Measurements from ENCODE around the gene FARP2.
"Not testable (repeated sequence)": the region's sequence is repeated elsewhere in the genome, so short reads cannot be mapped to it uniquely, and the experiment has no call there.

The FARP2 gene

DNA sequence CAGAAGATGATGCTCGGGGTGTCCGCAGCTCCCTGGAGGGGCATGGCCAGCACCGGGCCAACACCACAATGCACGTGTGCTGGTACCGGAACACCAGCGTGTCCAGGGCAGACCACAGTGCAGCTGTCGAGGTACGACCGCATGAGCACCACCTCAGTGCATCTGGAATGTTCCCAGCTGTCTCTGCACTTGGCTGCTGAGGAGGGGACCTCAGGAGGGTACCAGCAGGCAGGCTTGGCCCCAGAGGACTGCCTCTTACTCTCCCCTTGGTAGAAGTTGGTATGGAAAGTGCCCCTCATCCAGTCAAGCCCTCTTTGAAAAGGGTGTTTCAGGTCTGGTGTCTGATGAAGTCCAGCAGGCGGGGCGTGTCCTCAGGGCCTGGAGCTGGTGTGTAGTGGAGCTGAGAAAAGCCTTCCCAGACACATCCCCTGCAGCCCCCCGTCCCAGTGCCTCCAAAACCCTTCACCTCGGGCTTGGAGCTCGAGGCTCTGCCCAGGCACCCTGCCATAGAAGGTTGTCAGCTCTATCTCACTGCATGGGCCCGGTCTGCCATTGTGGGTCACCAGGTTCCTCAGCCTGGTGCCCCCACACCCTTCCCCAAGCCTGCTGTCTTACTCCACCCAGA lies 135.6 kb downstream of the FARP2 start:
- no peak for DNase-seq

DNA sequence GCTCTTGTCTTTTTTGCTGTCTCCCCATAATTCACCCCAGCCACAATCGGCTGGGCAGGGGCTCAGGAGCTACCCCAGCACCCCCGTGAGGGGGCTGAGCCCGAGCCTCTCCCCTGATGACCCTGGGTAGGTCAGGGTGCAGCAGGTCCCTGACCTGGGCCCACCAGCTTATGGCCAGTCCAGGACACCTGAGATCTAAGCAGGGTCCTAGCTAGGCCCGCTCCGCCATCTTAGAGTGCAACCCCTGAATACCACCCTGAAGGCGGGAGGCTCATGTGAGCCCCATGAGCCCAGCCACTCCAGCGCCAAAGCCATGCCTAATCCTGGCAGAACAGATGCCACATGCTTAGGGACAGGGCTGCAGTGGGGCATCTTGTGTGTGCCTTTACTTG lies 136.1 kb downstream of the FARP2 start:
- DNase-seq = no peak

DNA sequence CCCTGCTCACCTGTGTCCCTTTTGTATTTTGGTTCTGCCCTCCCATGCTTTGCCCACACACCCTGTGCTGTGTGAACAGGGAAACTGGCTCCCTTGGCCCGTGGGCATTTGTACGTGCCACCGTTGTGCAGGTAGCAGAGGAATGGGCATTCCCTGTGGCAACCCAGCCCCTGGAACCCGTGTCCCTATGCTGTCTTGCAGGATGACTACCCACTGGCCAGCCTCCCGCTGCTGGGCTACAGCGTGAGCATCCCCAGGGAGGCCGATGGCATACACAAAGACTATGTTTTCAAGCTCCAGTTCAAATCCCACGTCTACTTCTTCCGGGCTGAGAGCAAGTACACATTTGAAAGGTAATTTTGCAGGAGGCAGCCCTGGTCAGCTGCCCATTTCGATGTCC lies 137.0 kb downstream of the FARP2 start:
- DNase-seq = no peak

DNA sequence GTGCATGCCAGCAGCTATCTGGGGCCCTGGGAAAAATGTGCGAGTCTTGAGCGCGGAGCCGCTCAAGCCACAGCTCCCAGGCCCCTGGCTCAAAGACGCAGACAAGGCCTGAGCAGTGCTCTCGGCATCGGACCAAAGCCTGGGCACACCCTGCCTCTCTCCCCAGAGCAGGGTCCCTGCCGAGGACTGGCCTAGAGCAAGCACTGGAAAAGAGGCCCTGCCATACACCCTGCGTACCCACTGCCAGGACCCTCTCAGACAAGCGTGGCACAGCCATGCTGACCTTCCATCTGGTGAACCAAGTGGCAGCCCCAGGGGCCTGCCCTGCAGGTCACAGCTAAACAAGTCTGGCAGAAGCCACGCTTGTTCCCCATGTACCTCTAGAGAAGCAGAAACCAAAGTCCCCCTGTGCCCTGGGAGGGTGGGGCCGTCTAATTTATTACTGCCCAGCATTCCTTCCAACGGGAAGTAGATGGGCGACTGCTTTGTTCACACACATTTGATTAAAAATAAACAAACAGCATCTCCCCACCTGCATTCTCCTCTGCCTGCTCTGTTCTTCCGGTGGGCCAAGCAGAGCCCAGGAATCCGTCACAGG lies 138.3 kb downstream of the FARP2 start:
- DNase-seq = no peak

DNA sequence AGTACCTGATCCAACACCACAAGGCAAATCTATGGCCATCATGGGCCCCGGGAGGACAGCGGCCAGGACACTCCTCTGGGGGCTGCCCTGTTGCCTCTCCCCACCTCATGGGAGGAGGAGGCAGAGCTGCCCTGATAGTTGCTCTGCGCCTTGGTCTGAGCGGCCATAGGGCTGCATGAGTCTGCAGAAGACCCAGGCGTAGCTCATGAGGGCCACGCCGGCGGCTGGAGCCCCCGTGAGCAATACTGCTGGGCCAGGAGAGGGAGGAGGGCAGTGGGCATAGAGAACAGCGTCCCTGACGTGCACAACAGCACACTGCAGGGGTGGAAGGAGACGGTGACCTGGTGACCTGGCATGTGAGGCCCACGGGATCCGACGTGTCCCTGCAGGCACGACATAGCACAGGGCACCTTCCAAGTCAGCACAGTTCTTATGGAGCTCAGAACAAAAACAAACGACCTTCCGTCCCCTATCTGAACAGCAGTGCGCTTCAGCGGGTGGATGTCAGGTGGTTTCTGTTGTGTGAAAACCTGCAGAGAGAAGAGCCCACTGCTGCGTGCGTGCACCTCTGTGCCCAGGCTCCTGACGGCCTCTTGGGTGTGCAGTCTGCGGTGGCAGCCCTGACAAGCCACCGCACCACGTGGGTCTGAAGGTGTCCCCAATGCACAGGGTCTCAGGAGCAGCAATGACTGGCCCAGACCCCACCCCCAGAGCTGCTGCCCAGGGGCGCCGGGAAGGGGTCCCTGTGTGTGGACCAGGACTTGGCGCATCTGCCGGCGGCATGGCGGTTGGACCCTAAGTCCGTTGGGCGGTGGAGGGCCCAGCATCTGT lies 139.3 kb downstream of the FARP2 start:
- DNase-seq = no peak

DNA sequence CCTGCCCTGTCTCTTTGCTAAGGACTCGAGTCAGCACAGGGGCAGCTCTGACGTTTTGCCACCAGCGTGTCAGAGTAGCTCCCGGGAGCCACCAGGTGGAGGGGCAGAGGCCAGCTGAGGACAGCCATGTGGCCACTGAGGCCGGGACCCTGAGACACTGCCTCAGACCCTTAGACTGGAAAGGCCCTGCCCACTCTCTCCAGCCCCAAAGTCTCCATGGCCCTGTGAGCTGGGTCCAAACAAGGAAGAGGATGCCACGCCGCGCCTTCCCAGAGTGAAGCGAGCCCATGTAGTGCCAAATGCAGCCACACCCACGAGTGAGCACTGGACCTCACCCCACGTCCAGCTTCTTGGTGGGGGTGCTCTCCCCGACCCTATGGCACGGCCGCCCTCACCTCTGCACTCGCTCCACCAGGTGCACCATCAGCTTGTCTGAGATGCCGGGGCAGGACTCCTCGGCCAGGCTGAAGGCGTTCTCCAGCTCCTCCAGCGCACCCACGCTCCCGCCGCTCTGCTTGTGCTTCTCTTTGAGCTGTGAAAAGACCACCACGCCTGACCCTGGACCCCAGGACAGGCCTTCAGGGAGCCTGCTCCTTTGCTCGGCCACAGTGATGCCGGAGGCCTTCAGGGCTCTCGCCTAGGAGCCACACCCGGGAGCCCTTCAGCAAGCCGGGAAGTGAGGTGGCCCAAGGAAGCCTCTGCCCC lies 140.1 kb downstream of the FARP2 start:
- no peak for DNase-seq

DNA sequence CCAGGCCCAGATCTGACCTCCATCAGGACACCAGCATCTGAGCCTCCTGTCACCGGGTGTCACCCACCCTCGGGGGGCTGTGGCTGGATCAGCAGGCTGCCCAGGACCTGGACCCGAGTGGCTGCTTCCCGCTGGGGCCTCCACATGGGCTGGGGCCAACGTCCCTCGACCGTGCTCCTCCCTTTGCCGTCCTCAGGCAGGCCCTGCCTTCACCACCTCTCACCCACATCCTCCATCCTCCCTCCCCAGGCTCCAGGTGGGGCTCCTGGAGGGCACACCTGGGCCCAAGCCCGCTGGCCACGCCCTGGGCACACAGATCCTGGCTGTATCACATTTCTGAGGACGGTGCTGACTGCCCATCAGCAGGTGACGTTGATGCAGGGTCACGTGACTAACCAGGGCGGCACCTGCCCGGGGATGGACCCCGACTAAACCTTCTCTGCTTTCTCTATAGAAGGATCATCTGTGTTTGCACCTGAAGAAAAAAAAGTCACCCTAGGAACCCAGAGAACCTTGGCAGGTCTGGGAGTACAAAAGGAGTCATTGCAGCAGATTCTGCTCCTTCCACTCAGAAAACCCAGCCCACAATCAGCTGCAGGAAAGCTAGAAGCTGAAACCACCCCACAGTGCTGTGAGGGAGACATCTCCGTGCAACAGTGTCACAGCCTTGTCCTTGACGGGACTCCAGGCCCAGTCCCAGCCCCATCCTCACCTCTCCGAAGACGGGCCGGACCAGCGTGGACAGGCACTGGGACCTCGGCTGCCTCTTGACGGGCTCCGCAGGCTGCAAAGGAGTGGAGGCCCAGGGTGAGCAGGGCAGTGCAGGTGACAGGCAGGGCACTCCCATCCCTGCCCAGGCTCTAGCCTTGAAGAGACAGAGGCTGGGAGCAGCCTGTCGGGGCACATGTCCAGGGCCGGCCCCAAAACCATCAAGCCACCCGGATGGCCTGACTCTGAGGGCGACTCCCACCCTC lies 141.1 kb downstream of the FARP2 start:
- no peak for DNase-seq

DNA sequence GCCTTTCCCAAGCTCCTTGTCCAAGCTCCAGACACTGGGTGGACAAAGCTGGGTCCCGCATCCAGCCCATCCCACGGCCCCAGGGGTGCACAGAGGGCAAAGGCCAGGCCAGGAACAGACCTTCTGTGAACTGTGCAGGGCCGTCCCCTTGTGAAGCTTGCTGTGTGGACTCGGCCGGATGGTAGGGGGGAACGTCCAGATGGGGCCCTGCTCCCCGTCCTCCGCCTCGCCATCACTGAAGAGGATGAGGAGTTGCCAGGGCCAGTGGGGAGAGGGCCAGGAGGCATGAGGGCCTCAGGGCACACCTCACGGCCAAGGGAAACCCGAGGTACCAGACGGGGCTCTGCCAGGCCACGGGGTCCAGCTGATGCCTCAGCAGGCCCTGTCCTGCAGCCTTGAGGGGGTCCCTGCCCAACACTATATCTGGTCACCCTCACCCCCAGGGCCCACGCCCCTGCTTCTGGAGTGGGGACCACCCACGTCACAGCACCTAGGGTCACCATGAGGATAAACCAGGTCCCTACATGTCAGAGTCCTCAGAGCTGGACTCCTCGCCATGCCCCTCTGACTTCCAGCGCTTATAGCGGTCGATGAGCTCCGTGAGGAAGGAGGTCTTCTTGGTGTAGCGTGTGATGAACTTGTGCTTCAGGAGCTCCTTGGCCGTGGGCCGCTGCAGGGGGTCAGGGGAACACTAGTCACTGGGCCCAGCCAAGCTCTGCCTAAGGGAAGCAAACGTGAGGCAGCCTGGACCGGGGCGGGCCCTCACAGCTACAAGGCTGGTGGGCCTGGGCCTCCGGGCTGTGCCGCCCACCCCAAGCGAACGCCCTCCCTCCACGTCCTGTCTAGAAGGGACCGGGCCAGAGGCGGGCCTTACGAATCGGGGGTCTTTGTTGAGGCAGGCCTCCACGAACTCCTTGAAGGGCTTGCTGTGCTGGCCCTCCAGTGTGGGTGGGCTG lies 142.3 kb downstream of the FARP2 start:
- DNase-seq = no peak

DNA sequence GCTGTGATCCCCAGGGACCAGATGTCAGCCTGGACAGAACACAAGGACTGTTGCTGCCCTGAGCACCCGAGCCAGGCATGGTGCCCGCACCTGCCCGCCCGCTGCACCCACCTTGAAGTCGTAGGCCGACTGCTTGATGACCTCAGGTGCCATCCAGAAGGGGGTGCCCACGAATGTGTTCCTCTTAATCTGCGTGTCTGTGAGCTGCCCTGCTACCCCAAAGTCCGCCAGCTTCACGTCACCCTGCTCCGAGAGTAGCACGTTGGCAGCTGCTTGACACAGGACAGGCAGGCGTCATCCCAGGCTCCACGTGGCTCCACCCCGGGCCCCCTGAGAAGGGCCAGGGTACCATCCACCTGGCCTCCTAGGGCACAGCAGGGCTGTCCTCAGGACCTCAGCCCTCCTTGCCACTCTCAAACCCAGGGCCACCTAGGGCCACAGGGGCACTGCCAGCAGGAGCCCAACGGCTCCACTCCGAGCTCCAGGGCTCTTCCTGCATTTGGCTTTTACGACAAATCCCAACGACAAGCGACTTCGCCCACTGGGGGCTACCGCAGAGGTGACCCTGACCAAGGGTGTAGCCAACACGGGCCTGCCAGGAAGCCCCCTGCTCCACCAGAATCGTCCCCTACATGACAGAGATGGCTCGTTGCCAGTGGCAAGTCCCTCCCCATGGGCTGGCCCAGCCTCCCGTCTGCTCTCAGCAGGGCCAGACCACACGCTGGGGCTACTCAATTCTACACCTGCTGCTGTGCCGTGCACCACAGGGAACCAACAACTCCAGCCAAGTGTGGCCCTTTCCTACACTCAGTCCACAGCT lies 143.3 kb downstream of the FARP2 start:
- DNase-seq = peak; percentile 32

DNA sequence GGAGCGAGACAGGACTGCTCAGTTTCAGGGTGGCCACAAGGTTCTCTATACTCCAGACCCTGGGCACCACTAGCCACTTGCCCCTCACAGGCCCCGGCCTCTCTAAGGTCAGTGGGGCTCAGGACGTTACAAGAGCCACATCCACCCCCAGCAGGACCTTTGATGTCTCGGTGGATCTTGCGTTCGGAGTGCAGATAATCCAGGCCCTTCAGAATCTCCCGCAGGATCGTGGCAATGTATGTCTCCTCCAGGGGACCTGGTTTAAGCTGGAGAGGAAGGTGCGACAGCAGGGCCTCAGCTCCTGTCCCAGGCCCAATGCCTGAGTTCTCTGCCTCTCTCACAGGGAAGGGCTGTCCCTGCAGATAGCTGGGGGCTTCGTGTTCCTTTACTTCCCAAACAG lies 143.9 kb downstream of the FARP2 start:
- DNase-seq = no peak

DNA sequence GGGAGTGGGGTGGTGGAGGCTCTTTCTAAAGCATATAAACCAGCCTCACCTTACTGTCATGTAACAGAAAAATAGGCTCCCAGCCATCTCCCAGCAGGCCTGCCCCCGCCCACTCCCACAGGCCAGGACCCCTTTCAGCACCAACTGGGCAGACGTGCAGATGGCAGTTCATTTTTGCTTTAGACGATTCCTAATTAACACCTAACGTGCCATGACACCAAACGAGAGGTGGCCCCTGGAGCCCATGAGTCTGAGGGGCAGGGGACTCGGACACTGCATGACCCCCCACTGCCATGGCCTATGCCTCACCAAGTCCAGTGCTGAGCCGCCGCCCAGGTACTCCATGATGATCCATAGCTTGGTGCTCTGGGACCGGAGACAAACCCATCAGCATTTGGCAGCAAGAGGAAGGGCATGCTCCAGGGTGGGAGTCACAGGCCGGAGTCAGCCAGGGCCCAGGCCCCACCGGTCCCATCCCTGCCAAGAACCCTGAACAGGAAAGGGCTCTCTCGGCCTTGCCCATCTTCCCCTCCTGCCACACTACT lies 144.4 kb downstream of the FARP2 start:
- DNase-seq = no peak

DNA sequence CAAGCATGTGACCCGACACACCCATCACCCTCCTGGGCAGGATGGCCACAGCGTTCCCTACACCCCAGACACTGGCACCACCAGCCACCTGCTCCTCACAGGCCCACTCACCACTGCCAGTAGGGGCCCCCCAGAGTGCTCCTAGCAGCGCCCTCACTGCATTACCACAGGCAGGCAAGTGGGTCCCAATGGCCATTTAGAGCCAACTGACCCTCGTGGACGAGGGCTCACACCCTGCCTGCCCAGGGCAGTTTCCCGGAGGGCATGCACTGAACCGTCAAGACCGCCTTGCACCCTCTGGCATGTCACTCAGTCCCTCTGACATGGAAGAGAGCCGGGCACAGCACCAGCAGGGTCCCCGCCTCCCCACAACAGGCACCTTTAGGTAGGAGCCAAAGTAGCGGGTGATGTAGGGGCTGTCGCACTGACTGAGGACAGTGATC lies 145.0 kb downstream of the FARP2 start:
- DNase-seq = no peak

DNA sequence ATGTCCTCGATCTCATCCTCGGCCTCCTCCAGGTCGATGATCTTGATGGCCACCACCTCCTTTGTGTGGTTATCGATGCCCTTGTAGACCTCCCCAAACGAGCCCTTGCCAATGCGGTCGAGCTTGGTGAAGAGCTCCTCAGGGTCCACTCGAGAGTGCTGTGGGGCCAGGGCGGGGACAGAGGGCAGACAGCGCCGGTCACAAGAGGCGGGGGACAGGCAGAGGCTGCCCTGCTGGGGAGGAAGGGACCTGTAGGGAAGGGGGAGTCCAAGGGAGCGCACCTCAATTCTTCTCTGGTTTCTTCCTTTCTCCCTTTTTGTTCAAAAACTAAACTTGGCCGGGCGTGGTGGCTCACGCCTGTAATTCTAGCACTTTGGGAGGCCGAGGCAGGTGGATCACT lies 145.5 kb downstream of the FARP2 start:
- DNase-seq = no peak

DNA sequence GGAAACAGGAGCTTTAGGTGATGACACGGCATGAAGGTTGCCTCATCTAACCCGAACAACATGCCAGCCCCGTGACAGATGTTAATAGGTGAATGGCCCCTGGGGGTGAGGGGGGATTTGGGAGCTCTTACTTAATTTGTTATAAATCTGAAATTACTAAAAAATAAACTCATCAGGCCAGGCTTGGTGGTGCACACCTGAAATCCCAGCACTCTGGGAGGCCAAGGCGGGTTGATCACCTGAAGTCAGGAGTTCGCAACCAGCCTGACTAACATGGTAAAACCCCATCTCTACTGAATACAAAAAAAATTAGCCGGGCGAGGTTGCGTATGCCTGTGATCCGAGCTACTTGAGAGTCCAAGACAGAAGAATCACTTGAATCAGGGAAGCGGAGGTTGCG lies 146.2 kb downstream of the FARP2 start:
- DNase-seq = no peak

DNA sequence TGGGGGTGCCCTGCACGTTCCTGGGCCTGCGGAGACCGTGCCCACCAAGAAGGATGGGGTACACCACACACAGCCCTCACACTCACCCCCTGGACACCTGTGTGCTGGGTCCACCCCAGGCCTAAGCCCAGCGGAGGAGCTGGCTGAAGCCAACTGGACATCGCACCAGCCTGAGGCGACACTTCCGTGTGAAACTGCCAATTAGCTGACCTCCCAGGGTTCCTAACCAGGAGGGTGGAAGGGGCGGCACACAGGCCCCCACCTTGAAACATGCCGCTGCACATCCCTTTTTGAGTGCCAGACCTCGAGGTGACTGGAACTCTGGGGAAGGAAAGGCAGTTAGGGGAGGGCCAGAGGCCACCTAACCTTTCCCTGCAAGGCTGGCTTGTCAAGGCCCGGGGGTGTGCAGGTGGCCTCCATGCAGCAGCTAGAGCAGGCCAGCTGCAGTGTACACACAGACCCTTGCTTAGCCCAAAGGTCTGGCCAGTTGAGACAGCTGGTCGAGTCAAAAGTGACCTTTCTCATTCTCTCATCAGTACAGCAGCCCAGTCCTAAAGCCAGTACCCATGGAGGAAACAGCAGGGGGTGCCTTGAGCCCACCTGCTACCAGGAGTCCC lies 147.8 kb downstream of the FARP2 start:
- DNase-seq = no peak

DNA sequence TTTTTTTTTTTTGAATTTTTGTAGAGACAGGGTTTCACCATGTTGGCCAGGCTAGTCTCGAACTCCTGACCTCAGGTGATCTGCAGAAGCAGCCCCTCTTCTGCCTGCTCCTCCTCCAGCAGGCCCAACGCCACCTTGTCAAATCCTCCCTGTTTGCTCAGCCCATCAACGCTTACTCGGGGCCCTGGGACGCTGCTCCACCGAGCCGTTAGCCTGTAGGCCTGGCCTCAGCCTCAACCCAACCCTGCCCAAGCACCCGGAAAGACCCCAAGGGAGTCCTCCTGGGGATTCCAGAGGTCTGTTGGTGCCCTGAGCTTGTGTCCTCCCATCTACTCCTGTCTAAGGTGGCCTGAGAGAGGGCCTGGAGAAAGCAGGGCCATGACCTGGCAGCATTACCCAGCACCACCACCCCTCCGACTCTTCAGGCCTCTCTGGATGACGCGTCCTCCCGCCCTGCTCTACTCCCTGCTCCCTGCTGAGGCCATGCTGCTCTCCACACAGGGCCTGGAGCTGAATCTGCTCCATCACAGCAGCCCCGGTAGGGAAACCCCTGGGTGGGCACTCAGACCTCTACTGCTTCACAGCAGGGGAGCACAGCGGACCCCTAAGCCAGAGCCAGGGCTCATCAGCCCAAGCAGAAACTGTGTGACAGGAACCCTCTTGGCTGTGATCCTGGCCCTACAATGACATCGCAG lies 149.1 kb downstream of the FARP2 start:
- DNase-seq = no peak

DNA sequence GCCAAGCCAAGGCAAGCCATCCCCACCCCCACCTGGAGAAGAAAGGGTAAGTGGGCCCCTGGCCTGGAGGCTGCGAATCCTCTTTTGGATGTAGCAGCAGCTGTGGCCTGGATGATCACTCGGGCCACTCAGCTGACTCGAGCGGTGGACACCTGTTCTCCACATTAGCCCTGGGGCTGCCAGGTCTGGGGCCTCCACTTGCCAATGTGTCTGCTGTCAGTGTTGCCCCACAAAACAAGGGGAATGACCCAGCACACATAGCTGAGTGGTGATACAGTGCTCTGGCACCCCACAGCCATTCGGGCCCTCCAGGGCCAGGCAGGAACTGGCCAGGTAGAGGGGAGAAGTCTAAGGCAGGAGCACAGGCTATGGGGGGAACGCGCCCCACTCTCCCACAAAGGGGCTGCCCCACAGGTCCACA lies 149.7 kb downstream of the FARP2 start:
- DNase-seq = no peak

DNA sequence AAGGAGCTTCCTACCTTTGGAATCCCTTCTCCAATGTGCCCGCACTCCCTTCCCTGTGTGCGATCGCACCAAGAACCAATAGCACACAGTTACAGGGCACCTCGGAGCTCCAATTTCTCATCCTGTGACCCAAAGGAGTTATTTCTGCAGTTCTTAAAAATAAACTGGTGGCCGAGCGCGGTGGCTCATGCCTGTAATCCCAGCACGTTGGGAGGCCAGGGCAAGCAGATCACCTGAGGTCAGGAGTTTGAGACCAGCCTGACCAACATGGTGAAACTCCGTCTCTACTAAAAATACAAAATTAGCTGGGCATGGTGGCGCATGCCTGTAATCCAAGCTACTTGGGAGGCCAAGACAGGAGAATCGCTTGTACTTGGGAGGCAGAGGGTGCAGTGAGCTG lies 150.2 kb downstream of the FARP2 start:
- DNase-seq = not testable (repeated sequence)

All from NCI-H2081 treated with DMSO at 0.1 percent for 48 hours (cell line).